ENCODE results near the gene PGC. TPM values are rescaled to one million over a fixed set of nuclear protein-coding genes. Genes with fewer than 3 reads are reported as not detected.

Gene PGC
- total RNA-seq, 2 donors from 2014 or later = not detected

DNA sequence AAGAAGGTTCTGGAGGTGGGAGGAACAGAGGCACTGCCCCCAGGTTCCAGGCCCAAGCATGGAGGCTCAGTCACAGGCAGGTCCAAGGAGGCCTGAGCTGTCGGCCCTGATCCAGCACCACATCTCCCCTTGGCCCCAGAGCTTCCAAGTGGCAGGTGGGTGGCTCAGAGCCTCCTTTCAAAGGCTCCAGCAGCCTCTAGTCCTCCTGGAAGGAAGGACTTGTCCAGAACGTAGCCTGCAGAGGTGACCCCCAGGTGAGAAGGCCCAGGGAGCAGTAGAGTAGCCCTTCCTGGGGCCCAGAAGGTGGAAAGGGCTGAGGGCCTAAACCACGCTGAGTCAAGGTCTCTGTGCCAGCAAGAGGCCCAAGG, 19.5 kb downstream of the PGC start:
- Histone ChIP-seq H3K27ac (peak overlapping the region; percentile 79 to 97), H3K9me3 (no peaks in the 10 kb centered on the region), H3K27me3 (no peaks in the 10 kb centered on the region), H3K36me3 (no peaks in the 10 kb centered on the region), H3K4me1 (peaks cover 0 to 99% of the 10 kb centered on the region in 2 donors), H3K4me3 (no peak overlapping the region)
- DNase-seq (ENCODE audit: low spot score) = no peak
- TF ChIP-seq, protein P1, sequence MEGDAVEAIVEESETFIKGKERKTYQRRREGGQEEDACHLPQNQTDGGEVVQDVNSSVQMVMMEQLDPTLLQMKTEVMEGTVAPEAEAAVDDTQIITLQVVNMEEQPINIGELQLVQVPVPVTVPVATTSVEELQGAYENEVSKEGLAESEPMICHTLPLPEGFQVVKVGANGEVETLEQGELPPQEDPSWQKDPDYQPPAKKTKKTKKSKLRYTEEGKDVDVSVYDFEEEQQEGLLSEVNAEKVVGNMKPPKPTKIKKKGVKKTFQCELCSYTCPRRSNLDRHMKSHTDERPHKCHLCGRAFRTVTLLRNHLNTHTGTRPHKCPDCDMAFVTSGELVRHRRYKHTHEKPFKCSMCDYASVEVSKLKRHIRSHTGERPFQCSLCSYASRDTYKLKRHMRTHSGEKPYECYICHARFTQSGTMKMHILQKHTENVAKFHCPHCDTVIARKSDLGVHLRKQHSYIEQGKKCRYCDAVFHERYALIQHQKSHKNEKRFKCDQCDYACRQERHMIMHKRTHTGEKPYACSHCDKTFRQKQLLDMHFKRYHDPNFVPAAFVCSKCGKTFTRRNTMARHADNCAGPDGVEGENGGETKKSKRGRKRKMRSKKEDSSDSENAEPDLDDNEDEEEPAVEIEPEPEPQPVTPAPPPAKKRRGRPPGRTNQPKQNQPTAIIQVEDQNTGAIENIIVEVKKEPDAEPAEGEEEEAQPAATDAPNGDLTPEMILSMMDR (IDR thresholded peaks at IDR 0.05) = no peak

DNA sequence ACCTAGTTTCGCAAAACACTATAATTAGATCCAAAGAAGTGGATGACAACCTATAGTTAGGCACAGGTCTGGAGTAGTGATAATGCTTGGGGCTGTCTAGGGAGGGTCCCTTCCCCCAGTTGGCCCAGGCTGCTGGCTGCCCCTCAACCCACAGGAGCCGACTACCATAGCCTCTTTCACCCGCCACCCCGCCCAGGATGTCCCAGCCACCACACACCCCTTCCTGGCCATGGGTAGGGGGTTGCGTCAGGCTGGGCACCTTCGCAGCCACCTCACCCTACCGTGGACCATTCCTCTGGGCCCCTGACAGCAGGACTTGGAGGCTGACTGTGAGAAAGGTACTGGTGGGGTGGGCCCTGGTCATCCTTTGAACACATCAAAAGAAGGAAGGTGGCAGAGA, 20.3 kb downstream of the PGC start:
- no peaks in the 10 kb centered on the region for H3K36me3 ChIP-seq
- peaks cover 0 to 99% of the 10 kb centered on the region in 2 donors for H3K4me1 ChIP-seq
- TF ChIP-seq, protein P1 (IDR thresholded peaks at IDR 0.05) = no peak
- no peaks in the 10 kb centered on the region for H3K9me3 ChIP-seq
- H3K4me3 ChIP-seq = no peak overlapping the region
- no peaks in the 10 kb centered on the region for H3K27me3 ChIP-seq
- DNase-seq (ENCODE audit: low spot score) = no peak
- peak overlapping the region; percentile 79 to 97 for H3K27ac ChIP-seq

DNA sequence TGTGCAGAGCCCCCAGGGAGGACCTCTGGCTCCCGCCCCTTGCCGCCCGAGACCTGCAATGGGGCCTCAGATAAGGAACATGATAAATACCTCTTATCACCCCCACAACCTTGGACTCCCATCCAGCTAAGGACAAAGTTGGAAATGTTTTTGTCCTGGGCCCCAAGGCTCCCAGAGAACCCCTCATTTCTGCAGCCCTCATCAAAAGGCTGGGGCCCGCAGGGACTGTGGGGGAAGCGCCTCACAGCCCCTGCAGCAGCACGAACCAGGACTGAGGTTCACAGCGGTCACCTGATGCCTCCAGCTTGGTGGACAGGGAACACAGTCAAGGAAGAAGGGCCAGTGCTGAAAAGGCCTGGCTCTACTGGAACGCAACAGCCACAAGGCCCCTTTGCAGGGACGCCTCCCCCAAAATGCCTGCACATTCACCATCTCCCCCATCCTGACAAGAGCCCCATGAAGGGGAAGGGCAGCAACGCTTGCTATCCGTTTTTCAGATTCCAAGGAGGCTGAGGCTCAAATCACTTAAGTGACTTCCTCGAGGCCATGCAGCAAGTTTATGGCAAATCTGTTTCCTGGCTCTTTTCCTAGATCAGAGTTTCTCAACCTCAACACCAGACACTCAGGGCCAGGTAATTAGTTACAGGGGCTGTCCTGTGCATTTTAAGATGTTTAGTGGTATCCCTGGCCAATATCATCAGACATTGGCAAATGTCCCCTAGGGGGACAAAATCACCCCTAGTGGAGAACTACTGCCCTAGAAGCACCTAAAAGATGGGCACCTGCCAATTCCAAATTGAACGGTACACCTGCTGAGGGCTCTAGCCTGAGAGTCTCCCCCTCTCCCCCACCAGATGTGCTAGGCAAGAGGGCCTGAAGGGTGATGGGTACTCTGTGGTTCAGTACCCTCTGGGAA, 22.4 kb downstream of the PGC start:
- Histone ChIP-seq H3K27ac (peak overlapping the region; percentile 76 to 80), H3K4me1 (peaks cover 0 to 99% of the 10 kb centered on the region in 2 donors), H3K36me3 (no peaks in the 10 kb centered on the region), H3K27me3 (no peaks in the 10 kb centered on the region), H3K4me3 (no peak overlapping the region), H3K9me3 (no peaks in the 10 kb centered on the region)
- DNase-seq (ENCODE audit: low spot score) = no peak
- TF ChIP-seq, protein P1 (IDR thresholded peaks at IDR 0.05) = no peak

DNA sequence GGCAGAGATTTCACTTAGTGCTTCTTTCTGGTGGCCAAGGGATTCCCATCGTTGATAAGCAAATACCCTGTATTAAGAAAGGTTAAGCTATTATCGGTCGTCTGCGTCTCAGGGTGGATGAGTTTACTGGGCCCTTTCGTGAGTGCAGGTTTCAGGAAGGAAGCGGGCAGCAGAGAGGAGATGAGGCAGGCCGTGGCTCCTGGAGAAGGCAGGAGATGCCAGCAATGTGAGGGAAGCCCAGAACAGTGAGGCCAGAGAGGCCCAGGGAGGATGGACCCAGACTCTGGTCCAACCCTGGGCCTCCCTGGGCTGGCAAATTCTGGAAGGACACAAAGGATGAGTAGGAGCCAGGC, 23.0 kb downstream of the PGC start:
- Histone ChIP-seq H3K27me3 (no peaks in the 10 kb centered on the region), H3K4me3 (peak overlapping the region in 1 of 2 donors; percentile 1), H3K9me3 (no peaks in the 10 kb centered on the region), H3K4me1 (peaks cover 0 to 98% of the 10 kb centered on the region in 2 donors), H3K27ac (peak overlapping the region; percentile 76 to 80), H3K36me3 (no peaks in the 10 kb centered on the region)
- TF ChIP-seq, protein P1 (IDR thresholded peaks at IDR 0.05) = no peak
- no peak for DNase-seq (ENCODE audit: low spot score)

DNA sequence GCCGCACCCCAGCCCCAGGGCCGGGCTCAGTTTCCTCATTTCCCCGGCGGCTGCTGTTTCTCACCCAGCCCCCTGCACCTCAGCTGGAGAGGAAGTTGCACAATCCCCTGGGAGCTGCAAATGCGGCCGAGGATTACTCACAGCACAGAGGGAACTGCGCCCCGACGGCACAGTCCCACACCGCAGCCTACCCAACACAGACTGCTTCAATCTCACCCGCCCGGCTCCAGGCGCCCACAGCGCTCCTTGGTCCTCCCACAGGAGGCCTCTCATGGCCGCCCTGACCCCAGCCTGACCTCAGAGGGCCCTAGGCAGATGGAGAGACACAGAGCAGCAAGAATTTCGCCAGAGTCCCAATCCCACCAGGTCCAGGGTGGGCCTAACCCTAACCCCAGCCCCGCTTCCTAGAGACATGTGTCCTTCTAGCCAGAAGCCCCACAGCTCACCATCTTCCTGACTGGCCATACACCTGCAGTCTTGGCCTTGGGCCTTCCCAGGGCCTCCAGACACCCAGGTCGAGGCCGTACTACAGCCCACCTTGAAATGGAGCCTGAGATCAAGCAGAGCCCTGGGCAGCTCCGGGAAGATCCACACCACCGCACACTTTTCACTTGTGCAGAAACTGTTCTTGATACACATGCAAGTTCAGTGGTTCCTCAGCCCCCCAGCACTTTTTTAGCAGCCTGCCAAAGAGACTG, 23.5 kb downstream of the PGC start:
- peak overlapping the region; percentile 76 to 80 for H3K27ac ChIP-seq
- H3K4me3 ChIP-seq = peak overlapping the region in 1 of 2 donors; percentile 1
- H3K4me1 ChIP-seq = peaks cover 0 to 98% of the 10 kb centered on the region in 2 donors
- H3K36me3 ChIP-seq = no peaks in the 10 kb centered on the region
- no peaks in the 10 kb centered on the region for H3K27me3 ChIP-seq
- no peaks in the 10 kb centered on the region for H3K9me3 ChIP-seq
- TF ChIP-seq, protein P1 (IDR thresholded peaks at IDR 0.05) = no peak
- DNase-seq (ENCODE audit: low spot score) = peak; percentile 85
